Dorsolateral prefrontal cortex (tissue), 118 donors: ENCODE data around the gene RNASE9. TPM values are rescaled to one million over a fixed set of nuclear protein-coding genes. Genes with fewer than 3 reads are reported as not detected.

Source experiments
- total RNA-seq, 120 experiments: library from RNA; stranded (reverse); gene quantifications; one replicate each; pipeline versions ENCODE4 v1.2.3 to v1.2.4, GENCODE V29; 2022

RNASE9 gene
- total RNA-seq, 120 experiments from 2014 or later = not detected

Other genes with a start within 250 kb of the RNASE9 start
- gene CCNB1IP1, start 227.8 kb downstream of the RNASE9 start, total RNA-seq = 10 to 100 TPM; 23.9 to 53.0 (median 36.4) TPM
- gene PARP2, start 217.4 kb downstream of the RNASE9 start, total RNA-seq = 10 to 100 TPM; 26.7 to 81.9 (median 48.4) TPM
- gene TEP1, start 147.5 kb downstream of the RNASE9 start, total RNA-seq = 10 to 100 TPM in 116 of 120 experiments, 1 to 10 TPM in 4; 7.8 to 36.4 (median 17.7) TPM
- gene KLHL33, start 124.9 kb downstream of the RNASE9 start, total RNA-seq = 1 to 10 TPM in 10 of 120 experiments, under 1 TPM in 110; 0.22 to 1.4 (median 0.63) TPM
- gene OSGEP, start 106.2 kb downstream of the RNASE9 start, total RNA-seq = 10 to 100 TPM; 29.3 to 87.4 (median 51.0) TPM
- gene APEX1, start 105.8 kb downstream of the RNASE9 start, total RNA-seq = 100 to 1,000 TPM in 2 of 120 experiments, 10 to 100 TPM in 118; 36.8 to 106 (median 72.0) TPM
- 10 to 100 TPM; 40.7 to 70.2 (median 53.0) TPM for gene PIP4P1, start 99.6 kb downstream of the RNASE9 start, total RNA-seq
- gene PNP, start 91.6 kb downstream of the RNASE9 start, total RNA-seq = 10 to 100 TPM in 98 of 120 experiments, 1 to 10 TPM in 22; 5.3 to 45.3 (median 14.4) TPM
- 1 to 10 TPM in 31 of 120 experiments, under 1 TPM in 66, not detected in 23; 0.39 to 2.1 (median 0.79) TPM for gene RNASE10, start 55.5 kb downstream of the RNASE9 start, total RNA-seq
- not detected for gene RNASE11, start 27.0 kb upstream of the RNASE9 start, total RNA-seq
- not detected for gene RNASE12, start 30.3 kb upstream of the RNASE9 start, total RNA-seq
- gene OR6S1, start 80.6 kb upstream of the RNASE9 start, total RNA-seq = not detected
- gene RNASE4, start 123.5 kb upstream of the RNASE9 start, total RNA-seq = 10 to 100 TPM in 2 of 120 experiments, 1 to 10 TPM in 111, under 1 TPM in 7; 0.41 to 12.0 (median 3.1) TPM
- gene ANG, start 127.7 kb upstream of the RNASE9 start, total RNA-seq = 1 to 10 TPM in 98 of 120 experiments, under 1 TPM in 15, not detected in 7; 0.63 to 9.5 (median 1.9) TPM
- not detected for gene EDDM3A, start 184.8 kb upstream of the RNASE9 start, total RNA-seq
- not detected for gene EDDM3B, start 207.4 kb upstream of the RNASE9 start, total RNA-seq
- 10 to 100 TPM in 8 of 120 experiments, 1 to 10 TPM in 108, under 1 TPM in 4; 0.56 to 19.7 (median 4.2) TPM for gene RNASE6, start 220.2 kb upstream of the RNASE9 start, total RNA-seq
- 100 to 1,000 TPM in 104 of 120 experiments, 10 to 100 TPM in 16; 39.9 to 796 (median 173) TPM for gene RNASE1, start 241.8 kb upstream of the RNASE9 start, total RNA-seq